A673 (cell line): ENCODE measurements around the gene SSBP3. TPM values are rescaled to one million over a fixed set of nuclear protein-coding genes. Genes with fewer than 3 reads are reported as not detected.

Source experiments
- BruUV-seq: library from RNA; stranded (reverse); fragments of 400-500 nt; replicated peaks from 2 replicates; lab custom pipeline; 2021; lab: Mats Ljungman, UMichigan
- CTCF ChIA-PET: fragments of 300-600 bp; sonication (Branson Sonifier 250); formaldehyde crosslinking; loops from one replicate; lab custom pipeline; 2022; ENCODE audit warnings: antibody characterized with exemption; lab: Charles Lee
- POLR2A ChIA-PET: fragments of 300-600 bp; sonication (Branson Sonifier 250); formaldehyde crosslinking; loops from one replicate; lab custom pipeline; 2022; ENCODE audit warnings: antibody characterized with exemption; ENCODE audit not compliant: low non-redundant PET; lab: Charles Lee
- DNase-seq: peaks from one replicate; pipeline ENCODE4 v3.0.0-alpha.2; 2015; ENCODE audit warnings: low spot score
- H3K27ac ChIP-seq: fragments of 200-600 bp; sonication (generic); 2 replicates; pipeline ENCODE4 v1.5.1; 2016; ENCODE audit warnings: mixed run types, low read depth, mild to moderate bottlenecking, mixed read lengths, antibody characterized with exemption, low read length; ENCODE audit not compliant: poor library complexity, severe bottlenecking
- H3K27me3 ChIP-seq: fragments of 200-600 bp; sonication (generic); replicated peaks from 2 replicates; pipeline ENCODE4 v1.6.1; 2017; ENCODE audit warnings: mixed run types, low read depth, mild to moderate bottlenecking, mixed read lengths, antibody characterized with exemption, low read length; ENCODE audit not compliant: insufficient read depth, poor library complexity
- H3K36me3 ChIP-seq: fragments of 200-600 bp; sonication (generic); 2 replicates; pipeline ENCODE4 v1.6.1; 2016; ENCODE audit warnings: mixed run types, mild to moderate bottlenecking, mixed read lengths, antibody characterized with exemption, low read length; ENCODE audit not compliant: insufficient read depth, poor library complexity, severe bottlenecking
- H3K4me1 ChIP-seq: fragments of 200-600 bp; sonication (generic); 2 replicates; pipeline ENCODE4 v1.6.1; 2017; ENCODE audit warnings: mixed run types, mild to moderate bottlenecking, mixed read lengths, antibody characterized with exemption, low read length; ENCODE audit not compliant: insufficient read depth, poor library complexity, severe bottlenecking
- H3K4me3 ChIP-seq: fragments of 200-600 bp; sonication (generic); 2 replicates; pipeline ENCODE4 v1.5.1; 2016; ENCODE audit warnings: low read depth, mixed run types, mild to moderate bottlenecking, mixed read lengths, low read length; ENCODE audit not compliant: poor library complexity, severe bottlenecking
- H3K9me3 ChIP-seq: fragments of 200-600 bp; sonication (generic); 2 replicates; pipeline ENCODE4 v1.6.1; 2016; ENCODE audit warnings: mixed run types, low read depth, mild to moderate bottlenecking, mixed read lengths, antibody characterized with exemption, low read length; ENCODE audit not compliant: poor library complexity, severe bottlenecking
- EZH2 ChIP-seq: fragments of 200-600 bp; sonication (generic); IDR thresholded peaks from 2 replicates; pipeline ENCODE4 v1.6.1; 2017; ENCODE audit warnings: borderline replicate concordance, low read depth, mild to moderate bottlenecking, mixed read lengths, antibody characterized with exemption, low read length; ENCODE audit not compliant: poor library complexity, severe bottlenecking
- intact Hi-C: fragments of 100-400 bp; cut with micrococcal nuclease; formaldehyde crosslinking; loops from one replicate; pipeline ENCODE4 v1.10.0; 2022; ENCODE audit not compliant: unreplicated experiment
- total RNA-seq: library from RNA; stranded (reverse); gene quantifications from 2 replicates; pipeline ENCODE4 v1.2.3, GENCODE V29; 2021
- TF ChIP-seq, protein P1 (sequence below): fragments of 300-800, 200-600 bp; sonication (generic); conservative IDR thresholded peaks from 2 replicates; pipeline ENCODE4 v1.5.1; 2017; ENCODE audit warnings: low read depth, mild to moderate bottlenecking, antibody characterized with exemption, low read length, moderate library complexity, mixed read lengths

SSBP3 gene
- total RNA-seq, 1 experiment from 2014 or later, result 43.0 TPM

- ChIA-PET POLR2A (interaction anchor here (0.6 kb wide), 1 partner anchor 24 kb away, joined by 3 read pairs; the partner anchor contains the start of genes CYB5RL and MRPL37), CTCF (no interaction called here)
- Histone ChIP-seq H3K4me3 (no peak overlapping the region), H3K36me3 (no peaks in the 10 kb centered on the region), H3K27ac (no peak overlapping the region), H3K9me3 (no peaks in the 10 kb centered on the region), H3K4me1 (no peaks in the 10 kb centered on the region), H3K27me3 (no peaks in the 10 kb centered on the region)
- intact Hi-C loops, result no loop called here
- BruUV-seq, result no TSS peak
- TF ChIP-seq, protein P1, sequence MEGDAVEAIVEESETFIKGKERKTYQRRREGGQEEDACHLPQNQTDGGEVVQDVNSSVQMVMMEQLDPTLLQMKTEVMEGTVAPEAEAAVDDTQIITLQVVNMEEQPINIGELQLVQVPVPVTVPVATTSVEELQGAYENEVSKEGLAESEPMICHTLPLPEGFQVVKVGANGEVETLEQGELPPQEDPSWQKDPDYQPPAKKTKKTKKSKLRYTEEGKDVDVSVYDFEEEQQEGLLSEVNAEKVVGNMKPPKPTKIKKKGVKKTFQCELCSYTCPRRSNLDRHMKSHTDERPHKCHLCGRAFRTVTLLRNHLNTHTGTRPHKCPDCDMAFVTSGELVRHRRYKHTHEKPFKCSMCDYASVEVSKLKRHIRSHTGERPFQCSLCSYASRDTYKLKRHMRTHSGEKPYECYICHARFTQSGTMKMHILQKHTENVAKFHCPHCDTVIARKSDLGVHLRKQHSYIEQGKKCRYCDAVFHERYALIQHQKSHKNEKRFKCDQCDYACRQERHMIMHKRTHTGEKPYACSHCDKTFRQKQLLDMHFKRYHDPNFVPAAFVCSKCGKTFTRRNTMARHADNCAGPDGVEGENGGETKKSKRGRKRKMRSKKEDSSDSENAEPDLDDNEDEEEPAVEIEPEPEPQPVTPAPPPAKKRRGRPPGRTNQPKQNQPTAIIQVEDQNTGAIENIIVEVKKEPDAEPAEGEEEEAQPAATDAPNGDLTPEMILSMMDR, result no peak
- TF ChIP-seq EZH2, result no peak
- DNase-seq, result no peak
These were observed 182.0 kb downstream of the SSBP3 start for GRCh38 chr1:54224233-54224632.

DNA sequence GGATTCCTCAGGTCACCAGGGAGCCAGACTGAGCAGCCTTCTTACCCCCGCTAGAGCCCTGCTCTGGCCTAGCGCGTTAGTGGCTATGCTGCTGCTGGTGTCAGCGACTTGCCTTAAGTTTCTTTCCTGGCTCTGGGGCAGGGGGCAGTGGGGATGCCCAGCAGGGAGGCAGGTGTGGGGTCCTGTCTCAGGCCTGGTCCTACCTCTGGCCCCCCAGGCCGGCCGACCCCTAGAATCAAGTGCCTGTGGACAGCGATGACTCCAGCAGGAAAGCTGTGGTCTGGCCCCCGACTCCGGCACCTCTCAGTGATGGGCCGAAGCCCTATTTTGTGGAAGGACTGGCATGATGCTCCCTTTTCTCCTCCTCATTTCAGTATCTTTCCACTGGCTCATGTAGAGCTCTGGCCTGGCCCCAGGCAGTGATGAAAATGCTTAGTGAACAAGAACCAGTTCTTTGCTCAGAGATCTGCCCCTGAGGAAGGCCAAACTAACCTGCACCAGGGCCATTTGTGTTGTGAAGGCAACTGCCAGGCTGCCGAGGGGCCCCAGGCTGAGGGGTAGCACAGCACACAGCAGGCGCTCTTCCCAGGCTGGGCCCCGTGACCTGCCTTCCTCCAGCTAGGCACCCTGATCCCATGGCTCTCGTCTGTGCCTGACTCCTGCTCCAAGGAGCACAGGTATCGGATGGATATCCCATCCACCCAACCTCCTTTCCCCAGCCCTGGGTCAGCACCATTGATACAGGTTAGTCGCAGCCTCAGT lies 182.6 kb downstream of the SSBP3 start:
- intact Hi-C loops, result no loop called here
- Histone ChIP-seq H3K4me1 (no peaks in the 10 kb centered on the region), H3K27me3 (no peaks in the 10 kb centered on the region), H3K36me3 (peaks cover under 1% of the 10 kb centered on the region), H3K4me3 (no peak overlapping the region), H3K27ac (no peak overlapping the region), H3K9me3 (no peaks in the 10 kb centered on the region)
- no TSS peak for BruUV-seq
- POLR2A ChIA-PET, result interaction anchor here (0.6 kb wide), 1 partner anchor 24 kb away, joined by 3 read pairs; the partner anchor contains the start of genes CYB5RL and MRPL37
- CTCF ChIA-PET, result no interaction called here
- no peak for TF ChIP-seq EZH2
- TF ChIP-seq, protein P1, result no peak
- DNase-seq, result no peak

DNA sequence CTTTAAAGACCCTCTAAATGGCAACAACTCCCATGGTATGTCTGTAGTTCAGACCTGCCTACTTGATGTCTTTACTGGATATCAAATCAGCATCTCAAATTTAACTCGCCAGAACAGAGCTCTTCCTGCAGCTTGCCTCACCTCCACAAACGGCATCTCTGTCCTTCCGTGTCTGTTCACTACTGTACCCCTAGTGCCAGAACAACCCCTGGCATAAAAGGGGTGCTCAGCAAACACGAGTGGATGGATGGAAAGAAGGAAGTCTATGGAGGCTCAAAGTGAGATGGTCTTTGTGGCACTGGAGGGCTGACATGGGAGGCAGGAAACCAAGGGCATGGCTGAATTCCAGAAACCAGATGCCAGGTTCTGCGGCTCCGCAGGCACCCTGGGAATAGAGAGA lies 183.5 kb downstream of the SSBP3 start:
- Histone ChIP-seq H3K9me3 (no peaks in the 10 kb centered on the region), H3K36me3 (peaks cover 6% of the 10 kb centered on the region), H3K27ac (no peak overlapping the region), H3K4me3 (no peak overlapping the region), H3K27me3 (no peaks in the 10 kb centered on the region), H3K4me1 (no peaks in the 10 kb centered on the region)
- ChIA-PET POLR2A (no interaction called here), CTCF (no interaction called here)
- intact Hi-C loops, result no loop called here
- DNase-seq, result no peak
- BruUV-seq, result no TSS peak
- TF ChIP-seq EZH2, result no peak
- TF ChIP-seq, protein P1, result no peak
